ENCODE data around the gene STAM.
A peak's percentile ranks its signal among the peaks of the same experiment; 100 is the strongest.

STAM gene

GRCh38 chr10:17731331-17732020, 87.5 kb downstream of the STAM start:
- DNase-seq (ENCODE audit: low read depth): no peak

- DNase-seq (ENCODE audit: low read depth): no peak
These were observed 89.7 kb downstream of the STAM start for GRCh38 chr10:17733620-17734019.

GRCh38 chr10:17734432-17735080, 90.6 kb downstream of the STAM start:
- no peak for DNase-seq (ENCODE audit: low read depth)

- peak; percentile 14 for DNase-seq (ENCODE audit: low read depth)
These were observed 91.4 kb downstream of the STAM start for GRCh38 chr10:17735166-17735941.

- no peak for DNase-seq (ENCODE audit: low read depth)
These were observed 92.3 kb downstream of the STAM start for GRCh38 chr10:17736223-17736622.

- DNase-seq (ENCODE audit: low read depth): peak; percentile 30
These were observed 93.3 kb downstream of the STAM start for GRCh38 chr10:17737027-17737965.

GRCh38 chr10:17740668-17741067, 96.7 kb downstream of the STAM start:
- no peak for DNase-seq (ENCODE audit: low read depth)

- peak; percentile 28 for DNase-seq (ENCODE audit: low read depth)
These were observed 99.0 kb downstream of the STAM start for GRCh38 chr10:17742918-17743317.

- no peak for DNase-seq (ENCODE audit: low read depth)
These were observed 99.5 kb downstream of the STAM start for GRCh38 chr10:17743437-17743836.

GRCh38 chr10:17744341-17744861, 100.5 kb downstream of the STAM start:
- DNase-seq (ENCODE audit: low read depth): no peak

GRCh38 chr10:17747883-17748550, 104.1 kb downstream of the STAM start:
- DNase-seq (ENCODE audit: low read depth): peak; percentile 32

GRCh38 chr10:17749890-17750289, 105.9 kb downstream of the STAM start:
- DNase-seq (ENCODE audit: low read depth): no peak

- DNase-seq (ENCODE audit: low read depth): no peak
These were observed 108.0 kb downstream of the STAM start, which contains the start of gene TMEM236 for GRCh38 chr10:17751781-17752445. TSS of gene TMEM236 (plus strand) at chr10:17752201. CDS start at chr10:17752296, 95 bp downstream.

GRCh38 chr10:17756557-17757217, 112.7 kb downstream of the STAM start:
- no peak for DNase-seq (ENCODE audit: low read depth)

GRCh38 chr10:17758200-17758599, 114.2 kb downstream of the STAM start:
- DNase-seq (ENCODE audit: low read depth): no peak

- DNase-seq (ENCODE audit: low read depth): no peak
These were observed 114.9 kb downstream of the STAM start for GRCh38 chr10:17758896-17759295.

- DNase-seq (ENCODE audit: low read depth): no peak
These were observed 120.2 kb downstream of the STAM start for GRCh38 chr10:17764142-17764541.

GRCh38 chr10:17765602-17766001, 121.7 kb downstream of the STAM start:
- no peak for DNase-seq (ENCODE audit: low read depth)

Measured in stromal cell of bone marrow (primary cell).